Loucy (cell line): Measurements from ENCODE around the gene ADAMTS13.

ENCODE experiments used
- EZH2phosphoT487 ChIP-seq: fragments of 200-600 bp; IDR thresholded peaks from 2 replicates; pipeline ENCODE4 v1.6.1; 2018; ENCODE audit warnings: antibody characterized with exemption, mild to moderate bottlenecking, moderate library complexity, borderline replicate concordance
- TF ChIP-seq, protein P1 (sequence below): fragments of 200-600 bp; sonication (generic); conservative IDR thresholded peaks from 2 replicates; pipeline ENCODE4 v1.5.1; 2014; ENCODE audit warnings: mild to moderate bottlenecking, antibody characterized with exemption, low read length

DNA sequence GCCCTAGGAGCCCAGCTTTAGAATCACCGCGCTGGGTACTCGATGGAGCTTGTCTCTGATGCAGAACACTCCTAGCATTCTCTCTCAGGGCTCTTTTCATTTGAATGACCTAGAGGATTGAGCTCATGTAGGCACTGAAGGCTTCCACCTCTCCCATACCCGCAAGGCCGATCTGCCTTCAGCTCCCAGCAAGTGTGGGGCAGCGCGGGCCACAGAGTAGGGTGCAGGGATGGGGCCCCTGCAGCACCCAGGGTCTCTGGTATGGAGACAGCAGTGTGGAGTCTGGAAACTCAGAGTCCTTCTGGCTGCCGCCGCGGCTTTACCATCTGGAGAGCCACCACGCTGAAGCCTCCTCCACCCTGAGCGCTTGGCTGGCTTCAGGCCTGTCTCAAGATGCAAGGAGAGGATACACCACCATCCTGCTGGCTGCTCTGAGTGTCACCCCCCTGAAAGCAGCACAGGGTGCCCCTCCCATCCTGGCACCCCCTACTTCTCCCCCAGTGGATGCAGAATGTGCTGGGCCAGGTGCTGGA is 33.1 kb upstream of the ADAMTS13 start:
- TF ChIP-seq, protein P1, sequence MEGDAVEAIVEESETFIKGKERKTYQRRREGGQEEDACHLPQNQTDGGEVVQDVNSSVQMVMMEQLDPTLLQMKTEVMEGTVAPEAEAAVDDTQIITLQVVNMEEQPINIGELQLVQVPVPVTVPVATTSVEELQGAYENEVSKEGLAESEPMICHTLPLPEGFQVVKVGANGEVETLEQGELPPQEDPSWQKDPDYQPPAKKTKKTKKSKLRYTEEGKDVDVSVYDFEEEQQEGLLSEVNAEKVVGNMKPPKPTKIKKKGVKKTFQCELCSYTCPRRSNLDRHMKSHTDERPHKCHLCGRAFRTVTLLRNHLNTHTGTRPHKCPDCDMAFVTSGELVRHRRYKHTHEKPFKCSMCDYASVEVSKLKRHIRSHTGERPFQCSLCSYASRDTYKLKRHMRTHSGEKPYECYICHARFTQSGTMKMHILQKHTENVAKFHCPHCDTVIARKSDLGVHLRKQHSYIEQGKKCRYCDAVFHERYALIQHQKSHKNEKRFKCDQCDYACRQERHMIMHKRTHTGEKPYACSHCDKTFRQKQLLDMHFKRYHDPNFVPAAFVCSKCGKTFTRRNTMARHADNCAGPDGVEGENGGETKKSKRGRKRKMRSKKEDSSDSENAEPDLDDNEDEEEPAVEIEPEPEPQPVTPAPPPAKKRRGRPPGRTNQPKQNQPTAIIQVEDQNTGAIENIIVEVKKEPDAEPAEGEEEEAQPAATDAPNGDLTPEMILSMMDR: no peak
- TF ChIP-seq EZH2phosphoT487: no peak
